ENCODE results near the gene CAPN2. TPM values are rescaled to one million over a fixed set of nuclear protein-coding genes. Genes with fewer than 3 reads are reported as not detected.
A peak's percentile ranks its signal among the peaks of the same experiment; 100 is the strongest.
"Not testable (repeated sequence)": the region's sequence is repeated elsewhere in the genome, so short reads cannot be mapped to it uniquely, and the experiment has no call there.

Gene CAPN2
- total RNA-seq, 4 donors from 2014 or later = 33.6 to 87.6 (median 44.0) TPM

DNA sequence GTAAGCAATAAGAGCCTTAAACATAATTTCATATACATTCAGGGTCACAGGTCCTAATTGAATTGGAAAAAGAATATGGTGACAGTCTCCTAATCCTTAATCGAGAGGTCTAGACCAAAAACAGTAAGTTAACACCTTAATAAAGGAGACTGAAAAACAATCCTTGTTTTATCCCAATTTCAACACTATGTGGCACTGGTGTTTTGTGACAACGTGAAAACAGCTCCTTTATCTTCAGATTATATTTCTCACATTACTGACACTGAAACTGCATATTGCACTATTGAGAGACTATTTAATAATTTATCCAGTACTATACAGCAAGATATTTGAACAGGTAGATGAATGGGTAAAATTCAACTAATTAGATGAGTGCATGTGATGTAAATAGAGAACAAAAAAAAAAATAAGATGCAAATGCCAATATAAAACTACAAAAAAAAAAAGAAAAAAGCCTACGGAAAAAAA is 99.3 kb downstream of the CAPN2 start:
- no peak overlapping the region for H3K4me3 ChIP-seq
- no peak for TF ChIP-seq EP300 (IDR thresholded peaks at IDR 0.05)
- TF ChIP-seq POLR2A (IDR thresholded peaks at IDR 0.05) = no peak
- TF ChIP-seq POLR2AphosphoS5 (IDR thresholded peaks at IDR 0.05) = no peak
- TF ChIP-seq, protein P1, sequence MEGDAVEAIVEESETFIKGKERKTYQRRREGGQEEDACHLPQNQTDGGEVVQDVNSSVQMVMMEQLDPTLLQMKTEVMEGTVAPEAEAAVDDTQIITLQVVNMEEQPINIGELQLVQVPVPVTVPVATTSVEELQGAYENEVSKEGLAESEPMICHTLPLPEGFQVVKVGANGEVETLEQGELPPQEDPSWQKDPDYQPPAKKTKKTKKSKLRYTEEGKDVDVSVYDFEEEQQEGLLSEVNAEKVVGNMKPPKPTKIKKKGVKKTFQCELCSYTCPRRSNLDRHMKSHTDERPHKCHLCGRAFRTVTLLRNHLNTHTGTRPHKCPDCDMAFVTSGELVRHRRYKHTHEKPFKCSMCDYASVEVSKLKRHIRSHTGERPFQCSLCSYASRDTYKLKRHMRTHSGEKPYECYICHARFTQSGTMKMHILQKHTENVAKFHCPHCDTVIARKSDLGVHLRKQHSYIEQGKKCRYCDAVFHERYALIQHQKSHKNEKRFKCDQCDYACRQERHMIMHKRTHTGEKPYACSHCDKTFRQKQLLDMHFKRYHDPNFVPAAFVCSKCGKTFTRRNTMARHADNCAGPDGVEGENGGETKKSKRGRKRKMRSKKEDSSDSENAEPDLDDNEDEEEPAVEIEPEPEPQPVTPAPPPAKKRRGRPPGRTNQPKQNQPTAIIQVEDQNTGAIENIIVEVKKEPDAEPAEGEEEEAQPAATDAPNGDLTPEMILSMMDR (IDR thresholded peaks at IDR 0.05) = peak; percentile 29 to 48
- H3K4me1 ChIP-seq = no peaks in the 10 kb centered on the region
- WGBS = 50% methylated on average over 3 of the region's 3 CpGs
- no peaks in the 10 kb centered on the region for H3K9me3 ChIP-seq
- H3K36me3 ChIP-seq = peaks cover 35% of the 10 kb centered on the region
- no peak overlapping the region for H3K27ac ChIP-seq
- H3K27me3 ChIP-seq = no peaks in the 10 kb centered on the region
- DNase-seq (ENCODE audit: low spot score in 2 of 2) = no peak

- H3K27ac ChIP-seq = no peak overlapping the region
- DNase-seq (ENCODE audit: low spot score in 2 of 2) = no peak
- no peak for TF ChIP-seq POLR2AphosphoS5 (IDR thresholded peaks at IDR 0.05)
- TF ChIP-seq, protein P1 (IDR thresholded peaks at IDR 0.05) = no peak
- TF ChIP-seq POLR2A (IDR thresholded peaks at IDR 0.05) = no peak
- TF ChIP-seq EP300 (IDR thresholded peaks at IDR 0.05) = no peak
- peaks cover 33% of the 10 kb centered on the region for H3K36me3 ChIP-seq
- H3K27me3 ChIP-seq = no peaks in the 10 kb centered on the region
- H3K4me3 ChIP-seq = no peak overlapping the region
- no peaks in the 10 kb centered on the region for H3K9me3 ChIP-seq
- no peaks in the 10 kb centered on the region for H3K4me1 ChIP-seq
Observed at GRCh38 chr1:223813645-223814044, 101.3 kb downstream of the CAPN2 start.

GRCh38 chr1:223815020-223815853 is 102.9 kb downstream of the CAPN2 start:
- no peaks in the 10 kb centered on the region for H3K9me3 ChIP-seq
- peaks cover 28% of the 10 kb centered on the region for H3K36me3 ChIP-seq
- H3K27ac ChIP-seq = no peak overlapping the region
- H3K4me1 ChIP-seq = no peaks in the 10 kb centered on the region
- no peak overlapping the region for H3K4me3 ChIP-seq
- TF ChIP-seq EP300 (IDR thresholded peaks at IDR 0.05) = no peak
- TF ChIP-seq, protein P1 (IDR thresholded peaks at IDR 0.05) = no peak
- TF ChIP-seq POLR2AphosphoS5 (IDR thresholded peaks at IDR 0.05) = no peak
- TF ChIP-seq POLR2A (IDR thresholded peaks at IDR 0.05) = no peak
- WGBS = 84% methylated on average over 4 of the region's 4 CpGs
- no peaks in the 10 kb centered on the region for H3K27me3 ChIP-seq
- no peak for DNase-seq (ENCODE audit: low spot score in 2 of 2)

- 91% methylated on average over 3 of the region's 3 CpGs for WGBS
- DNase-seq (ENCODE audit: low spot score in 2 of 2) = no peak
- H3K27ac ChIP-seq = no peak overlapping the region
- H3K4me3 ChIP-seq = no peak overlapping the region
- TF ChIP-seq EP300 (IDR thresholded peaks at IDR 0.05) (no peak), POLR2A (IDR thresholded peaks at IDR 0.05) (no peak), POLR2AphosphoS5 (IDR thresholded peaks at IDR 0.05) (no peak)
- TF ChIP-seq, protein P1 (IDR thresholded peaks at IDR 0.05) = no peak
- H3K27me3 ChIP-seq = no peaks in the 10 kb centered on the region
- H3K4me1 ChIP-seq = no peaks in the 10 kb centered on the region
- H3K9me3 ChIP-seq = no peaks in the 10 kb centered on the region
- peaks cover 28% of the 10 kb centered on the region for H3K36me3 ChIP-seq
Observed at GRCh38 chr1:223815865-223816264, 103.5 kb downstream of the CAPN2 start.

- not testable (repeated sequence) for H3K4me1 ChIP-seq; H3K27ac ChIP-seq; DNase-seq (ENCODE audit: low spot score in 2 of 2); H3K27me3 ChIP-seq; H3K9me3 ChIP-seq; H3K4me3 ChIP-seq
- H3K36me3 ChIP-seq = peaks cover 25% of the 10 kb centered on the region
Observed at GRCh38 chr1:223817265-223817664, 104.9 kb downstream of the CAPN2 start.

All from suprapubic skin (tissue), 4 donors.